A673 (cell line): Measurements from ENCODE around the gene CEP57L1.
"Not testable (repeated sequence)": the region's sequence is repeated elsewhere in the genome, so short reads cannot be mapped to it uniquely, and the experiment has no call there.

Source experiments
- EZH2 ChIP-seq: fragments of 200-600 bp; sonication (generic); IDR thresholded peaks from 2 replicates; pipeline ENCODE4 v1.6.1; 2017; ENCODE audit warnings: borderline replicate concordance, low read depth, mild to moderate bottlenecking, mixed read lengths, antibody characterized with exemption, low read length; ENCODE audit not compliant: poor library complexity, severe bottlenecking
- TF ChIP-seq, protein P1 (sequence below): fragments of 300-800, 200-600 bp; sonication (generic); conservative IDR thresholded peaks from 2 replicates; pipeline ENCODE4 v1.5.1; 2017; ENCODE audit warnings: low read depth, mild to moderate bottlenecking, antibody characterized with exemption, low read length, moderate library complexity, mixed read lengths

- TF ChIP-seq, protein P1, sequence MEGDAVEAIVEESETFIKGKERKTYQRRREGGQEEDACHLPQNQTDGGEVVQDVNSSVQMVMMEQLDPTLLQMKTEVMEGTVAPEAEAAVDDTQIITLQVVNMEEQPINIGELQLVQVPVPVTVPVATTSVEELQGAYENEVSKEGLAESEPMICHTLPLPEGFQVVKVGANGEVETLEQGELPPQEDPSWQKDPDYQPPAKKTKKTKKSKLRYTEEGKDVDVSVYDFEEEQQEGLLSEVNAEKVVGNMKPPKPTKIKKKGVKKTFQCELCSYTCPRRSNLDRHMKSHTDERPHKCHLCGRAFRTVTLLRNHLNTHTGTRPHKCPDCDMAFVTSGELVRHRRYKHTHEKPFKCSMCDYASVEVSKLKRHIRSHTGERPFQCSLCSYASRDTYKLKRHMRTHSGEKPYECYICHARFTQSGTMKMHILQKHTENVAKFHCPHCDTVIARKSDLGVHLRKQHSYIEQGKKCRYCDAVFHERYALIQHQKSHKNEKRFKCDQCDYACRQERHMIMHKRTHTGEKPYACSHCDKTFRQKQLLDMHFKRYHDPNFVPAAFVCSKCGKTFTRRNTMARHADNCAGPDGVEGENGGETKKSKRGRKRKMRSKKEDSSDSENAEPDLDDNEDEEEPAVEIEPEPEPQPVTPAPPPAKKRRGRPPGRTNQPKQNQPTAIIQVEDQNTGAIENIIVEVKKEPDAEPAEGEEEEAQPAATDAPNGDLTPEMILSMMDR, result not testable (repeated sequence)
- TF ChIP-seq EZH2, result not testable (repeated sequence)
Observed at GRCh38 chr6:109191368-109191767, 96.1 kb downstream of the CEP57L1 start.
